ENCODE data around the gene LSM12.
"Not testable (repeated sequence)": the region's sequence is repeated elsewhere in the genome, so short reads cannot be mapped to it uniquely, and the experiment has no call there.

The LSM12 gene

GRCh38 chr17:44105941-44106340 lies 39.5 kb upstream of the LSM12 start:
- in situ Hi-C loops (cut with MboI; ENCODE audit: low sequenced_read_pairs, unreplicated experiment): no loop called here
- DNase-seq (ENCODE audit: low spot score): no peak
- no peak for TF ChIP-seq CTCF (IDR thresholded peaks at IDR 0.05; ENCODE audit: borderline replicate concordance, control extremely low read depth, extremely low read depth, insufficient read depth, missing control alignments)

GRCh38 chr17:44105483-44105882 lies 39.0 kb upstream of the LSM12 start:
- in situ Hi-C loops (cut with MboI; ENCODE audit: low sequenced_read_pairs, unreplicated experiment): no loop called here
- DNase-seq (ENCODE audit: low spot score): no peak
- no peak for TF ChIP-seq CTCF (IDR thresholded peaks at IDR 0.05; ENCODE audit: borderline replicate concordance, control extremely low read depth, extremely low read depth, insufficient read depth, missing control alignments)

DNA sequence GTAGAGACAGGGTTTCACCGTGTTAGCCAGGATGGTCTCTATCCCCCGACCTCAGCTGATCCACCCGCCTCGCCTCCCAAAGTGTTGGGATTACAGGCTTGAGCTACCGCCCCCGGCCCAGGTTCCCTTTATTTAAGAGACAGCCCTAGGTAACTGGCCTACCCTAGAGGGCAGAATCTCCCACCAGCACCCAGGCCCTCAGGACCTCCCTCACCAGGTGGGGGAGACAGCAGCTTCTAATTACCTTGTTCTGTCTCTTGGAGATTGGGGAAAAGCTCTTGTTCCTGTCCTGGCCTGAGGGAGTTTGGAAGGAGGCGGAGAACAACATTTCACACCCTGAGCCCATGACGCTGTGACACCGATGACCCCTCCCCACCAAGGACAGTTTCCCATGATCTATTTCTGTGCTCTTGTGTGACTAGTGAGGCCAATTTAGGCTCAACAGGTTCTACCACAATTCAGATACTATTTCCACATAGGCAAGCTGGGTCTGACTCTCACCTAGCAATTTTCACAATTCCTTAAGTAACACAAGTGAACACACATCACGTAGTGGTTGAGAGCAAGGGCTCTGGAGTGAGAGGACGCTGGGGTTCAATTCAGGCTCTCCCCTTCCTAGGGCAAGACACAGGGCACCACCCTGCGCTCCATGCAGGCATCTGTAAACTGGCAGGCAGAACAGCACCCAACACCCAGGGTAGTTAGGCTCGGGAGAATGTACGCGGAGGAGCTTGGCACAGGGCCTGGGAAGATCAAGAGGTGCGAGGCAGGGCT lies 36.6 kb upstream of the LSM12 start:
- no peak for TF ChIP-seq CTCF (IDR thresholded peaks at IDR 0.05; ENCODE audit: borderline replicate concordance, control extremely low read depth, extremely low read depth, insufficient read depth, missing control alignments)
- no peak for DNase-seq (ENCODE audit: low spot score)
- in situ Hi-C loops (cut with MboI; ENCODE audit: low sequenced_read_pairs, unreplicated experiment): no loop called here

DNA sequence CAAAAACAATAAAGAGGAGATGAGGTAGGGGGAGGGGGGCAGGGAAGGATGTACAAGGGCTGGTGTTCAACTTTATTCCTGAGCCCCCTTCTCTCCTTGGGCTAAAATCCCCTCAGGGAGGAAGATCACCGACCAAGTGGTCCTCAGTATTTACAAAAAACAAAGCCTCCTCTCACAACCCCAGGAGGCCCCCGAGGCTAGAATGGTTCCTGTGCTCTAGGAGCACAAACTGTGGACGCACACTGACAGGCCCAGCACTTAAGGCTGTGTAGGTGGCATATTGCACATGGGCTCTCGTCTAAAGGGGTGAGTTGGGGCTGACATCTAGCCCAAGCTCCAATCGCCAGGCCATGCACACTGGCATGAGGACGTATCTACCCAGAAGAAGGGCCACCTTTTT lies 35.4 kb upstream of the LSM12 start:
- DNase-seq (ENCODE audit: low spot score); in situ Hi-C loops (cut with MboI; ENCODE audit: low sequenced_read_pairs, unreplicated experiment): not testable (repeated sequence)

- DNase-seq (ENCODE audit: low spot score): no peak
- TF ChIP-seq CTCF (IDR thresholded peaks at IDR 0.05; ENCODE audit: borderline replicate concordance, control extremely low read depth, extremely low read depth, insufficient read depth, missing control alignments): no peak
- in situ Hi-C loops (cut with MboI; ENCODE audit: low sequenced_read_pairs, unreplicated experiment): no loop called here
Measured at GRCh38 chr17:44097110-44097958, 30.9 kb upstream of the LSM12 start.

GRCh38 chr17:44095647-44096496 lies 29.4 kb upstream of the LSM12 start:
- TF ChIP-seq CTCF (IDR thresholded peaks at IDR 0.05; ENCODE audit: borderline replicate concordance, control extremely low read depth, extremely low read depth, insufficient read depth, missing control alignments): no peak
- DNase-seq (ENCODE audit: low spot score): peak; percentile 61
- in situ Hi-C loops (cut with MboI; ENCODE audit: low sequenced_read_pairs, unreplicated experiment): no loop called here
